HG03342 (cell line): ENCODE measurements around the gene SPECC1.

ENCODE experiments used
- ATAC-seq: cut with Tn5 transposase; IDR thresholded peaks from one replicate; pipeline ENCODE4 v1.9.1; 2021; ENCODE audit warnings: mild to moderate bottlenecking, moderate library complexity; ENCODE audit not compliant: unreplicated experiment

The SPECC1 gene

GRCh38 chr17:20263595-20263994 is 254.4 kb downstream of the SPECC1 start:
- ATAC-seq: no peak

- ATAC-seq: no peak
These were observed 255.8 kb downstream of the SPECC1 start for GRCh38 chr17:20264996-20265395.

DNA sequence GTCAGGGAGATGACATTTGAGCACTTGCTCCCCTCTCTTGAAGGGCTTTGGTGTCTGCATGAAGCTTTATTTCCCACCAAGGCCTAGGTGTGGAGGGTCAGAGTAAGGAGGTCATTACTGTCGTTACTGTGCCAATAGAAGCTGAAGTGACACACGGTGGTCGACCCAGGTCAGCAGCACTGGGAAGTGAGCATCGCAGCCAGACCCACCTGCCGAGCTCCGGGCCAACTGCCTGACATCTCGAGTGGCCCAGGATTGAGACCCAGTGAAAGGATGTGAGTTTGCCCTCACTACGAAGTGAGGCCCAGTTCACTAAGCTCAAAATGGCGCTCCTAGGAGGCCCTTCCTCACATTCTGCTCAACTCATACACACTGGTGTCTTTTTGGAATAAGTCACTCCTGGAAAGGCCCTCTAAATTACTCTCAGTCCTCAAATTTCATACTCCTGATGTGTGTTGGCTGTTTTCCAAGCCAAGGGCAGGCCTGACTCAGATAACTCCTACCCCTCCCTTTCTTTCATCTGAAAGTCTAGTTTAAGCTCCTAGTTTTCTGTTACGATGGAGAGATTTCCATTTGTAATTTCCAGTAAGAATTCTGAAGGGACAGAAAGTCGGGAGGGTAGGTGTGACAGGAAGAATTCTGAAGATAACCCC is 257.8 kb downstream of the SPECC1 start:
- ATAC-seq: no peak

DNA sequence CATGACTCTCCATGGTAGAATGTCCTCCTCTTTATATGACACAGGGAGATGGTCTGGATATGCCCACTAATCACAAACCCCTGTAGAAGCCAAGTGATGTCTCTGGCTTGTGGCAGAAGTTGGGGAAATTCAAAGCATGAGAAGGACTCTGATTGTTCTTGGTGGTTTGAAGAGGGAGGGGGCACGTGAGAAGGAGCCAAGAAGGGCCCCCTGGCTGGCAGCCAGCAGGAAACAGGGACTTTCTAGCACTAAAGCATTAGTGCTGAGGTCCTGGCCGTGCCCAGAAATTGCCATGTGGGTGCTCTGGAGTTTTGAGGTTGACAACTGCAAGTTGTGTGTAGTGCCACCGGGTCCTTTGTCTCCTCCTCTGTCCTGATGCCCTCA is 258.3 kb downstream of the SPECC1 start:
- no peak for ATAC-seq

GRCh38 chr17:20270369-20270768 is 261.2 kb downstream of the SPECC1 start:
- ATAC-seq: no peak

GRCh38 chr17:20271011-20271610 is 262.0 kb downstream of the SPECC1 start:
- no peak for ATAC-seq

DNA sequence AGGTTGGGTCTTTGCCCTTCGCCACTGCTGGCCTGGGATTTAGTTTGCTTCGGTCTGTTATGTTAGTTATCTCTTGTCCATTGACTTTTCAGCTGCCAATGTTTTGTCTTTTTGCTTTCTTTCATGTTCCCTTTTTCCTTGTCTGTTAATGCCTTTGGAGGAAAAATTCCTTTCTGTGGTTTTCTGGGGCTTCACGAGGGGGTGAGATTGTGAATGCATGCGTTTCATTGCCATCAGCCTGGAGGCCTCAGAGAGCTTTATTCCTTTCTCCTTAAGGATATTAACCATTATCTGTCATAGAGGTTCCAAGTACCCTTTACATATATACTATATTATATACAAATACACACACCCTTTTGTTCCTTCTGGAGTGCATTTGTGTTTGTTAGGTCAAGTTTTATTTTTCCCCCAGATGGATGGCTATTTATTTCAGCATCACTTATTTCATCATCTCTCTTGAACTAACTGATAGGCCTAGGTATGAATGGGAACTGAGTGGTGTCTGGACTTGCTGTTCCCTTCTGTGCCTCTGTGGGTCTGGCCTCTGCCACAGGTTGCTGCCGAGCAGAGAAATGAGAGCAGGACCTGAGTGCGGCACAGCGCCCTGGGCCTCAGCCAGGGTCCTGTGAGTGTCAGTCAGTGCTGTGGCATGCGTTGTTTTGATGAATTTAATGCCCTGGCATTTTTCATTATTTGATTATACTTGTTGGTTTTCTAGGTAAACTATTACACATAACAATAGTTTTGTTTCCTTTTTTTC is 264.8 kb downstream of the SPECC1 start:
- ATAC-seq: no peak

DNA sequence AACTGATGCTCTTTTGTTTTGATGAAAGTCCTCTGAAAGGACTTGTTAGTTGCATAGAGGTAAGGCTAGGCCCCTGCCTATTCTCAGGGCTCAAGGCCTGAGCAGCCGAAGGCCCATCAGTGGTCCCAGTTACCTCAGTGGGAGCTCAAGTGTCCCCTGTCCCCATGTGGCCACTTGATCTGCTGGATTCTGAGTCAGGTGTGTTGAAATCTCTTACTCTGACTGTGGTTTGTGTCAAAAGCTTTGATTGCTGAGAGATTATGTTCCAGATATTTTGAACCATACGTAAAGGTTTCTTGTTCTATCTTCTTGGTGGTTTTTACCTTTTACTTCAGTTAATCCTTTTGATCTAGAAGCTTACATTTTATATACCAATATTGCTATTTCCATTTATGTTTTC is 266.5 kb downstream of the SPECC1 start:
- no peak for ATAC-seq

DNA sequence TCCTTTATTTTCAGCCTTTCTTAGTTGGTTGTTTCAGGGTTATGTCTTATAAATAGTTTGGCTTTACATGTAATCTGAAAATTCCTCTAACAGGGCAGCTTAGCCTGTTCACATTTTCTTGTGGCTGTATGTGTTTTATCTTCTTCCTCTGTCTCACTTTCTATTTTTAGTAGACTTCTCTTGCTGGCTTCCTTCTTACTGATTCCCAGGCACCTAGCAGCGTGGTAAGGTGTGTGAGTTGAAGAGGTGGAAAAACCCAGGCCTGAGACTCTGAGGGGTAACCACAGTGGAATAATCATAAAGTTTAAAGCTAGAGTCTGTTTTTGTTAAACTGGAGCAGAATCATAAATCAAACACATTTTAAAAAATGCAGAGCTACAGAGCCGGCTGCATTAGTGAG is 267.3 kb downstream of the SPECC1 start:
- ATAC-seq: no peak

GRCh38 chr17:20278805-20279204 is 269.6 kb downstream of the SPECC1 start:
- no peak for ATAC-seq

- ATAC-seq: no peak
These were observed 270.5 kb downstream of the SPECC1 start for GRCh38 chr17:20279631-20280030.

GRCh38 chr17:20280051-20280450 is 270.9 kb downstream of the SPECC1 start:
- ATAC-seq: no peak

- ATAC-seq: no peak
These were observed 271.7 kb downstream of the SPECC1 start for GRCh38 chr17:20280851-20281250.

DNA sequence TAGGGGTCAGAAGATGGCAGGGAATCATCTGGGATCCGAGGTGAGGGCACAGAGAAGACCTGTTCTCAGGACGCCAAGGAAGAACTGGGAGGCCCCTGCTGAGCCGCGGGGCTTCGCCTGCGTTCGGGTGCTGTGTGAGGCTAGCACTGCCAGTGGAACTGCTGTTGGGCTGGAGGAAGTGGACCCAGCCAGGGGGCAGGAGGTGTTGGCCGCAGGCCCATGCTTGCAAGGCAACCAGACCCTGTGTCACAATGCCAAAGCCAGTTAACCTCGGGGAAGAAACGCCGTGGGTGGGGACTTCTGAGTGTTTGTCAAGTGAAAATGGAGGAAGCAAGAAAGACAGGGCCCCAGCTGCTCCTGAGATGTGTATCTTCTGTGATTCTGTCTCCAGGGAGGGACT is 272.7 kb downstream of the SPECC1 start:
- ATAC-seq: no peak

DNA sequence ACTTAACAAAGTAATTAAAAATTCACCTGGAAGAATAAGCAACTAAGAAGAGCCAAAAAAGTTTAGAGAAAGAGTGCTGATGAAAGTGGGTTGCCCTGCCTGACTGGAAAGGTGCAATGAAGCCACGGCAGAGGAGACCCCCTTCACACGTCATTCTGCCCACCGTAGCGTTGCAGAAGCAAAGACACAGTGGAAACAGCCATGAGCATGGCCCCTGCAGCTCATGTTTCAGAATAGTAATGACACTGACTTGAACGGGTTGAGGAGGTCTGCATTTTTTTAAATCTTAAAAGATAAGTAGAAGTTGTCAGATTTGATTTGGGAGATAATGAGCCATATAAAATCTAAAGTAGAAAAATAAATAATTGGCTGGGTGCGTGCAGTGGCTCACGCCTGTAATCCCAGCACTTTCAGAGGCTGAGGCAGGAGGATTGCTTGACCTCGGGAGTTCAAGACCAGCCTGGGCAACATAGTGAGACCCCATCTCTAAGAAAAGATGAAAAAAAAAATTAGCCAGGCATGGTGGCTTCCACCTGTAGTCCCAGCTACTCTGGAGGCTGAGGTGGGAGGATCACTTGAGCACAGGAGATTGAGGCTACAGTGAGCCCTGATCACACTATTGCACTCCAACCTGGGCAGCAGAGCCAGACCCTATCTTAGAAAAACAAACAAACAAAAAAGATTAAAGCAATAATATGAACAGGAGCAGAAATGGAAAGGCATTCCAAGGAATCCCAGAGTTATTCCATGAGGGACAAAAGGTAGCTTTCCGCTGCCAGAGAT is 273.6 kb downstream of the SPECC1 start:
- no peak for ATAC-seq

DNA sequence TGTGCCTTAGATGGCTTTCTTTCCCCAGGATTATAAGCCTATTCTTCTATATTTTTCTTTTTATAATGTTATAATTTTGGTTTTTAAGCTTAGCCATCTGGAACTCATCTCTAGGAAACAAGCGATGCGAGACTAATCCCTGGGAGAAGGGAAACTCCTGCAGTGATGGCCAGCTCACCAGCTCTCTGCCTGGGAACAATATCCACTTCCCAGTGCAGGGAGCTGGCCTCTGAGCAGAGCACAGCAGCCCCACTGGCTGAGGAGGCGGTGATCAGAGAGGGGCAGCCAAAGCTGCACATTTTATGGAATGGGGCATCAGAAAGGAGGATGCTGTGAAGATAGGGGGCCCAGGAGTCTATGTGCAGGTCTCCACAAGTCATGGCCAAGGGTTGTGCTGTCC is 274.9 kb downstream of the SPECC1 start:
- ATAC-seq: no peak

- ATAC-seq: no peak
These were observed 275.6 kb downstream of the SPECC1 start for GRCh38 chr17:20284570-20285295.

DNA sequence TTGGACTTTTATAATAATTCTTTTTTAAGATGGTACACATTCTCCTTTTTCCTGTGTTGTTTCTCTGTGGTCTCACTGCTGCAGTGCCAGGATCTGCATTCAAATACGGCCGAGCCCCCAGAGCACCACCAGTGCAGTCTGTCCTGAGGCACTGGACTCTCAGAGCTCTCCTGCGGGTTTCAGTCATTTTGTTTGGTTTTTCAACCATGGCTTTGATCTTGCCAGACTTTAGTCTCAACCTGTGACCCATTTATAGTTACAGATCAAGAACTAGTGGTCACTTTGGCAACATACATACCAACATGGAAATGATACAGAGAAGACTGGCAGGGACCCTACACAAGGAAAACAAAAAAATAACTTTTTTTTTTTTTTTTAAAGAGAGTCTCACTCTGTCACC is 280.8 kb downstream of the SPECC1 start:
- ATAC-seq: no peak

GRCh38 chr17:20291853-20292252 is 282.7 kb downstream of the SPECC1 start:
- ATAC-seq: no peak

GRCh38 chr17:20293501-20293900 is 284.3 kb downstream of the SPECC1 start:
- ATAC-seq: no peak

- no peak for ATAC-seq
These were observed 285.0 kb downstream of the SPECC1 start for GRCh38 chr17:20294120-20294519.
